ENCODE measurements around the gene ZNF644. TPM values are rescaled to one million over a fixed set of nuclear protein-coding genes. Genes with fewer than 3 reads are reported as not detected.

Gene ZNF644
- total RNA-seq: 60.2 and 73.5 TPM in 2 replicates

DNA sequence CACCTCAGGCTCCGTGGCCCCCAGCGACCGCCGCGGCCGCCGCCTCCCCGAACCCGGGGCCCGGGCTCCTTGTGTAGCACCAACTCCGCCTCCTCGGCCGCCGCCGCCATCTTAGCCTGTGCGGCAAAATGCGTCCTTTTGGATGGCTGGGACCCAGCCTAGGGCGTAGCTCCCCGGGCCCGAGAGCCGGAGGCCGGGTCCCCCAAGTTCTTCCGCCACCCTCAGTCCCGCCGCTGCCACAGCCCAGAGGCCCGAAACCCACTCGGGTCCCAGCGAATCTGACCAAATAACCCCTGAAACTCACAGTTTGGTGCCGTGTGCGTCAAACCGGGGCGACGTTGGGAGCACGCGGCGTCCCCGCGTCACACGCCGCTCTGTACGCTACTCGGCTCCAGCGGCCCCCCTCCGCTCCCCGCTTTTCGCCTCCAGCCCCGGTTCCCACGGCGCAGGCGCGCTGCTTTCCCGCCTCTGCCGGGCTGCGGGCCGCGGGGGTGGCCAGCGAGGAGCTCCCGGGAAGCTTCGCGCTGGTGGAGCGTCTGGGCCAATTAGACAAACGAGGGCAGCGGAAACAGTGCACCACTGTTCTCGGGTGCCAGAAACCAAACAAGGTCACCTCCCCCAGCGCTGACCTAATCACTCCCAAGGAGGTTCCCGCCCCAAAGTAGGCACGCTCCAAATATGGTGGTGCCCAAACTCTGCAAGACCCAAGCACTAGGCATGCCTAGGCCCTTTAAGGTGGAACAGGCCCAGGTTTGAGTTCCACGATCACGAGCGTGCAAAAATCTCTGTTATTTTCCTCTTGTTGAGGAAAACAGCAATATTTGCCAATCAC lies at the start of gene ZNF644:
TSS of gene ZNF644 (minus strand) at position 350 of the 832 bp plus-strand sequence. CDS start 39,682 bp downstream, outside the sequence.

All from hair follicle dermal papilla cell (primary cell).